Retinal pigment epithelial cell (primary cell): ENCODE results near the gene DSCAM.

ENCODE experiments used
- DNase-seq: peaks from one replicate; pipeline ENCODE4 v3.0.0-alpha.2; 2010; ENCODE audit warnings: low read depth
- H3K4me3 ChIP-seq: 2 replicates; pipeline ENCODE4 v1.5.1; 2011; ENCODE audit warnings: mild to moderate bottlenecking, low read length, control low read depth, moderate library complexity
- CTCF ChIP-seq: conservative IDR thresholded peaks from 2 replicates; pipeline ENCODE4 v1.5.1; 2011; ENCODE audit warnings: low read depth, low read length, control low read depth, inconsistent platforms

The DSCAM gene

GRCh38 chr21:40315626-40316025 is 531.3 kb downstream of the DSCAM start:
- DNase-seq, result no peak
- no peak overlapping the region for H3K4me3 ChIP-seq
- TF ChIP-seq CTCF, result no peak

GRCh38 chr21:40313260-40313659 is 533.7 kb downstream of the DSCAM start:
- H3K4me3 ChIP-seq, result no peak overlapping the region
- TF ChIP-seq CTCF, result no peak
- DNase-seq, result no peak

GRCh38 chr21:40300300-40300699 is 546.7 kb downstream of the DSCAM start:
- no peak for TF ChIP-seq CTCF
- no peak for DNase-seq
- no peak overlapping the region for H3K4me3 ChIP-seq

- no peak for TF ChIP-seq CTCF
Measured at GRCh38 chr21:40299451-40299850, 547.5 kb downstream of the DSCAM start.

GRCh38 chr21:40294345-40294744 is 552.6 kb downstream of the DSCAM start:
- no peak for TF ChIP-seq CTCF
- DNase-seq, result no peak
- H3K4me3 ChIP-seq, result no peak overlapping the region

More at GRCh38 chr21:40299451-40299850, 547.5 kb downstream of the DSCAM start:
- no peak overlapping the region for H3K4me3 ChIP-seq
- no peak for DNase-seq

GRCh38 chr21:40291560-40291959 is 555.4 kb downstream of the DSCAM start:
- no peak for TF ChIP-seq CTCF
- DNase-seq, result no peak

GRCh38 chr21:40284409-40284808 is 562.5 kb downstream of the DSCAM start:
- no peak overlapping the region for H3K4me3 ChIP-seq
- no peak for TF ChIP-seq CTCF
- DNase-seq, result no peak

More at GRCh38 chr21:40291560-40291959, 555.4 kb downstream of the DSCAM start:
- H3K4me3 ChIP-seq, result no peak overlapping the region
